Coronary artery (tissue), 2 donors: ENCODE results near the gene DCTD.

Source experiments
- DNase-seq: peaks from one replicate; pipeline ENCODE4 v3.0.0-alpha.2; 2017; ENCODE audit warnings: low spot score
- H3K27ac ChIP-seq, 2 donors: fragments of 200-600 bp; sonication (generic); one replicate each; pipeline ENCODE4 v1.5.1; 2016 to 2019
- H3K4me3 ChIP-seq: fragments of 200-600 bp; sonication (generic); 2 replicates; pipeline ENCODE4 v1.5.1; 2016; ENCODE audit warnings: mild to moderate bottlenecking, moderate library complexity
- TF ChIP-seq, protein P1 (sequence below): fragments of 200-600 bp; sonication (generic); IDR thresholded peaks from one replicate; pipeline ENCODE4 v1.5.1; 2019; ENCODE audit warnings: antibody characterized with exemption

DCTD gene

DNA sequence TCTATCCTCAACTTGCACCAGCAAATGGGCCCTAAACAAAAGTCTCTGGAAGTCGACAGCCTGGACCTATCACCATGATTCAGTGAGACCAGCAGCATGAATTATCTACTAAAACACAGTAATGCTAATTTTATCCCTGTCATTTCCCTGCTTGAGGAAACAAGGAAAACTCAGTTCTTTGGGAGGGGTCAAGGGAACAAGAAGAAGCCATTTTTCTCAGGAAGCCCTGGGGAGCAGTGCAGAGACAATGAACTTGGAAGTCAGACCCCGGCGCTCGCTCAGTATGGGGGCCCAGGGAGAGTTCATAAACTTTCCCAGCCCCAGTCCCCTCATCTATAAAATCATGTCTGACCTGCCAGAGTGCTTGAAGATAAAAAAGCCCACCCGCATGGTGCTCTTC lies 50.4 kb downstream of the DCTD start:
- DNase-seq = no peak
- H3K27ac ChIP-seq = no peak overlapping the region
- no peak overlapping the region for H3K4me3 ChIP-seq
- TF ChIP-seq, protein P1, sequence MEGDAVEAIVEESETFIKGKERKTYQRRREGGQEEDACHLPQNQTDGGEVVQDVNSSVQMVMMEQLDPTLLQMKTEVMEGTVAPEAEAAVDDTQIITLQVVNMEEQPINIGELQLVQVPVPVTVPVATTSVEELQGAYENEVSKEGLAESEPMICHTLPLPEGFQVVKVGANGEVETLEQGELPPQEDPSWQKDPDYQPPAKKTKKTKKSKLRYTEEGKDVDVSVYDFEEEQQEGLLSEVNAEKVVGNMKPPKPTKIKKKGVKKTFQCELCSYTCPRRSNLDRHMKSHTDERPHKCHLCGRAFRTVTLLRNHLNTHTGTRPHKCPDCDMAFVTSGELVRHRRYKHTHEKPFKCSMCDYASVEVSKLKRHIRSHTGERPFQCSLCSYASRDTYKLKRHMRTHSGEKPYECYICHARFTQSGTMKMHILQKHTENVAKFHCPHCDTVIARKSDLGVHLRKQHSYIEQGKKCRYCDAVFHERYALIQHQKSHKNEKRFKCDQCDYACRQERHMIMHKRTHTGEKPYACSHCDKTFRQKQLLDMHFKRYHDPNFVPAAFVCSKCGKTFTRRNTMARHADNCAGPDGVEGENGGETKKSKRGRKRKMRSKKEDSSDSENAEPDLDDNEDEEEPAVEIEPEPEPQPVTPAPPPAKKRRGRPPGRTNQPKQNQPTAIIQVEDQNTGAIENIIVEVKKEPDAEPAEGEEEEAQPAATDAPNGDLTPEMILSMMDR = no peak

DNA sequence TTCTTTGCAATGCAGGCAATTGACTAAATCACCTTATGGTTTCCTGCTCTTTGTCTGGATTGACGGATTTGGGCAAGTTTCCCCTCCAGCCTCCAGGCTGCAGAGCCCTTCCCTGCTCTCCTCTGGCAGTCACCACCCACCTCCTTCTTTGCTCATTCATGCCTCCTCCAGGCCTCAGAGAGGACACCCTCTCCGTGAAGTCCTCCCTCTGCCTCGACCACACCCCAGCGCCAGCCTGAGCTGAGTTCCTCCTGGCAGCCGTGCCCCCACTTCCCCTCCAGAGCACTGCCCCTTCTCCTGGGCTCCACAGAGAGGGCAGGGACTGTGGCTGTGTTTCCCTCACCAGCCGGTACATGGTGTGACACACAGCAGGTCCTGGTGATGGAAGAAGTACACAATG lies 53.7 kb downstream of the DCTD start:
- Histone ChIP-seq H3K27ac (no peak overlapping the region), H3K4me3 (no peak overlapping the region)
- TF ChIP-seq, protein P1 = no peak
- no peak for DNase-seq

DNA sequence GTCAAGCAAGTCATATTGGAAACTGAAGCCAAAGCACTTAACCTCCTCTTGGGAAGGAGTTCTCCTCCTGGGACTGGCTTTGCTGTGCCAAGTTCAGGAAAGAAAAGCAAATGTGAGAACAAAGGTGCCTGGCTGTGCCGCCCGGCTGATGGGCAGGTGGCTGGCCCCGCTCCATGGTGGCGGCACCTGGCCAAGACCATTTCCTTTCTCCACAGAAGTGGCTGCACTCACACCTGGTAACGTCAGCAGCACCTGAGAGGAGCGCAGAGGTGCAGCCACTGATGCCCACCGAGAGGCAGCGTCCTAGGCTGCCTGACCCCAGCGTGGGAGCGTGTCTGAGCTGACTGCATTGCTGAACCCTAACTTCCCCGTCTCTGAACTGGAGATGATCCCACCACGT lies 54.3 kb downstream of the DCTD start:
- TF ChIP-seq, protein P1 = no peak
- H3K4me3 ChIP-seq = no peak overlapping the region
- no peak overlapping the region for H3K27ac ChIP-seq
- no peak for DNase-seq

DNA sequence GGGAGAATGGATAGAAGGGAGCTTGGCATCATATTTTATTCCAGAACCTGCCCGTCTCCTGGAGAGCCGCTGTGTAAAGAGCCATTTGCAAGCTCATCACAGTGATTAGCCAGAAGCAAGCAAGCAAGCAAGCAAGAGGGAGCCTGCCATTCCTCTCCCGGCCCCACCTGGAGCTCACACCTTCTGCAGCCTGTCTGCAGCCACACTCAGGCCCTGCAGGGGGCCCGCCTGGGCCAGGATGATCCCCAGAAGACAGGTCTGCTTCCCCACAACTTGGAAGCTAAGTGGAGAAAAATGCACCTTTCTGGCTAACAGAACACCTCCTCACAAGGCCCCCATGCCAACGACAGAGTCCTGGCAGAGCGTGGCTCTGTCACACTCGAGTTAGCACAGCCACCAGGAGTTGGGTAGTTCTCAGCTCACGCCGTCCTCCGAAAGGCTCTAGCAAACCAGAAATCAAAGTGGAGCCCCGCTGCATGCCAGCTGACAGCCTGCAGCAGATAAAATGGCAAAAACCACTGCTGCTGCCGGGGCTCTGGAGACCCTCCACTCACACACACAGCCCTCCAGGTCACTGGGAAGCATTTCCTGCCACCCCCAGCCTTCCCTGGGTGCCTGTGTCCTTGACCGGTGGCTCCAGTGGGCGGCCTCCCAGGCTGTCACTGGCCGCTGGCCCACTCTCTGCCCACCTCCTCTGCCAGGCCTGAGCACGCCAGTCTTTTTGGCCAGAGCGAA lies 54.9 kb downstream of the DCTD start:
- Histone ChIP-seq H3K4me3 (no peak overlapping the region), H3K27ac (no peak overlapping the region)
- TF ChIP-seq, protein P1 = no peak
- no peak for DNase-seq

DNA sequence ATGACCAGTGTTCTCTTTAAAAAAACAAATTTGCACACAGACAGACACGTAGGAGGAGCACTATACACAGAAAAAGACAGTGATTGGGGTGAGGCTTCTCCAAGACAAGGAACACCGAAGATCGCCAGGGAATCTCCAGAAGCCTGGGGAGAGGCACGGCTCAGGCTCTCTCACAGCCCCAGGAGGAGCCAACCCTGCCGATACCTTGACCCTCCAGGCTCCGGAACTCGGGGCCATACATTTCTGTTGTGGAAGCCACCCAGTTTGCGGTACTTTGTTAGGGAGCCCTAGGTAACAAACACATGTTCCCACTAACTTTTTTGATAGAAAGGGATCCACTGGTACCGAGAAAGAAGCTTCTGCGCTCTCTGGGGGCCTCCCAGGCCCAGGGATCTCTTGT lies 55.8 kb downstream of the DCTD start:
- no peak overlapping the region for H3K4me3 ChIP-seq
- no peak overlapping the region for H3K27ac ChIP-seq
- TF ChIP-seq, protein P1 = no peak
- no peak for DNase-seq

DNA sequence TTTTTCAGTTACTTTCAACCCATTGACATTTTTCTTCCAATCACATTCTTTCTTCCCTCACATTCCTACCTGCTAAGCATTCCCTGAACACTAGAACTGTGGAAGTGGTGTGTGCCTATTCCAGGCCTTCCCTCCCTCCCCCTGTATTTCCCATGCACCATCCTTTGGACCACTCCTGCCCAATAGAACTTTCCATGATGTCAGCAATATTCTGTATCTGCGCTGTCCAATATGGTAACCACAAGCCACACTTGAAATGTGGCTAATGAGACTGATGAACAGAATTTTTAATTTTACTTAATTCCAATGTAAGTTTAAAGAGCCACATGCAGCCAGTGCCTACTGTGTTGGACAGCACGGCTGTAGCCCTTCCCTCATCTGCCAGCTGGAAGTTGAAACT lies 57.5 kb downstream of the DCTD start:
- TF ChIP-seq, protein P1 = no peak
- DNase-seq = no peak
- H3K4me3 ChIP-seq = no peak overlapping the region
- no peak overlapping the region for H3K27ac ChIP-seq

DNA sequence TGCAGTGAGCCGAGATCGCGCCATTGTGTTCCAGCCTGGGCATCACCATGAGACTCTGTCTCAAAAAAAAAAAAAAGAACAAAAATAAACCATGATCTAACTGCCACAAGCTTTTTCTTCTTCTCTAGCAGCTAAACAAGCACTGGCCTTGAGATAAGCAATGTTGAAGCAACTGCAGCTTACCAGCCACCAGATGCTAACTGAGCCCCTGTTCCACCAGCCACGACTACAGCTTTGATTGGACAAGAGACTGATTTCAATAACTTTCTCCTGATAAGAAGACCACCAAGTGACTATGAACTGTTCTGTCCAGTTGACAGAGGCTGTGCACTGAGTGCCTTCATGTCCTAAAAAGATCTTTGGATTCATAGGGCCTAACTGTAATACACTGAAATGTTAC lies 58.5 kb downstream of the DCTD start:
- no peak overlapping the region for H3K4me3 ChIP-seq

More for the DNA sequence above, 58.5 kb downstream of the DCTD start:
- no peak overlapping the region for H3K27ac ChIP-seq
- TF ChIP-seq, protein P1 = no peak
- DNase-seq = no peak
